Activated CD4-positive, CD25-positive, alpha-beta regulatory T cell treated with anti-CD3 and anti-CD28 coated beads, Interleukin-2, amount 50 U/mL, for 24 hours (primary cell): ENCODE data around the gene FAM72A.
"Not testable (repeated sequence)": the region's sequence is repeated elsewhere in the genome, so short reads cannot be mapped to it uniquely, and the experiment has no call there.

Experiments
- ATAC-seq, 2 donors: fragments of 150-1000 bp; cut with Tn5 transposase; one replicate each; pipeline ENCODE4 v1.10.0; 2021; ENCODE audit warnings: mild to moderate bottlenecking in 1 of 2, moderate library complexity in 1 of 2

Gene FAM72A

GRCh38 chr1:206202789-206203363 is at the start of gene FAM72A:
FAM72A (minus strand) TSS chr1:206202839; CDS start chr1:206202025, 814 bp downstream.
- peak; percentile 90 to 91 for ATAC-seq

GRCh38 chr1:206250953-206251681 is 48.5 kb upstream of the FAM72A start:
- peak in 1 of 2 donors; percentile 43 for ATAC-seq

- not testable (repeated sequence) for ATAC-seq
Observed at GRCh38 chr1:206246129-206246886, 43.7 kb upstream of the FAM72A start.

- not testable (repeated sequence) for ATAC-seq
Observed at GRCh38 chr1:206245479-206245878, 42.8 kb upstream of the FAM72A start.

- peak; percentile 73 to 89 for ATAC-seq
Observed at GRCh38 chr1:206243335-206243734, 40.7 kb upstream of the FAM72A start.

GRCh38 chr1:206240288-206240687 is 37.6 kb upstream of the FAM72A start:
- ATAC-seq = peak; percentile 27

GRCh38 chr1:206235190-206235589 is 32.6 kb upstream of the FAM72A start:
- not testable (repeated sequence) for ATAC-seq

- not testable (repeated sequence) for ATAC-seq
Observed at GRCh38 chr1:206234189-206234916, 31.7 kb upstream of the FAM72A start.

- peak in 1 of 2 donors; percentile 55 for ATAC-seq
Observed at GRCh38 chr1:206232970-206233645, 30.5 kb upstream of the FAM72A start.

GRCh38 chr1:206231989-206232388 is 29.4 kb upstream of the FAM72A start:
- not testable (repeated sequence) for ATAC-seq

GRCh38 chr1:206229286-206229685 is 26.6 kb upstream of the FAM72A start:
- not testable (repeated sequence) for ATAC-seq

- ATAC-seq = not testable (repeated sequence)
Observed at GRCh38 chr1:206226886-206227285, 24.2 kb upstream of the FAM72A start.

- not testable (repeated sequence) for ATAC-seq
Observed at GRCh38 chr1:206225386-206225785, 22.7 kb upstream of the FAM72A start.

GRCh38 chr1:206224190-206224776 is 21.6 kb upstream of the FAM72A start:
- not testable (repeated sequence) for ATAC-seq

- not testable (repeated sequence) for ATAC-seq
Observed at GRCh38 chr1:206221585-206221984, 18.9 kb upstream of the FAM72A start.

GRCh38 chr1:206220332-206221000 is 17.8 kb upstream of the FAM72A start:
- ATAC-seq = not testable (repeated sequence)

GRCh38 chr1:206219514-206220331 is 17.1 kb upstream of the FAM72A start:
- ATAC-seq = not testable (repeated sequence)

- not testable (repeated sequence) for ATAC-seq
Observed at GRCh38 chr1:206218765-206219164, 16.1 kb upstream of the FAM72A start.

- not testable (repeated sequence) for ATAC-seq
Observed at GRCh38 chr1:206218285-206218684, 15.6 kb upstream of the FAM72A start.
